ENCODE data around the gene DIDO1.

DIDO1 gene

GRCh38 chr20:62941792-62942191, 15.5 kb upstream of the DIDO1 start:
- H3K4me3 ChIP-seq (ENCODE audit: low read depth, low read length), result no peak overlapping the region
- TF ChIP-seq CTCF (IDR thresholded peaks at IDR 0.05; ENCODE audit: low read depth, low read length, missing control alignments), result no peak
- DNase-seq (ENCODE audit: low read depth), result no peak

DNA sequence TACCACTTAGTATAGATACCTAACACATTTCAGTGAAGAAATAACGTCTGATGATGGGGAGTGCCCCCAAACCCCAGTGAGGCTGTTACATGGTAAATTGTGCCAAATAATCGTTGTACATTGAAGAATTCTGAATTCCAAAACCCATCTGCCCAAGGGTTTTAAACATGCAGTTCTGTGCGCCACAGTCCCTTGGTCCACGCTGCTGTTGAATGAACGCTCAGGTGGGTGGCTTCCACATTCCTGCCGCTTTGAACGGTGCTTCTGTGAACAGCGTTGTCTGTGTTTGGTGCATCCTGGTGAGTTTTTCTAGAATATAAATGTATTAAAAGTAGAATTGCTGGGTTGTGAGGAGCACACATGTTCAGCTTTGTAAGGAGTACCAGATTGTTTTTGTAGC, 14.6 kb upstream of the DIDO1 start:
- H3K4me3 ChIP-seq (ENCODE audit: low read depth, low read length), result no peak overlapping the region
- no peak for TF ChIP-seq CTCF (IDR thresholded peaks at IDR 0.05; ENCODE audit: low read depth, low read length, missing control alignments)
- no peak for DNase-seq (ENCODE audit: low read depth)

- TF ChIP-seq CTCF (IDR thresholded peaks at IDR 0.05; ENCODE audit: low read depth, low read length, missing control alignments), result no peak
- H3K4me3 ChIP-seq (ENCODE audit: low read depth, low read length), result peak within 1 kb of the TSS; percentile 92
- DNase-seq (ENCODE audit: low read depth), result no peak
Observed at GRCh38 chr20:62938105-62938888, 12.0 kb upstream of the DIDO1 start, which contains the start of gene GID8. TSS of gene GID8 (plus strand) at chr20:62938147. CDS start at chr20:62941503, 3,356 bp downstream.

- peak; percentile 89 for DNase-seq (ENCODE audit: low read depth)
- TF ChIP-seq CTCF (IDR thresholded peaks at IDR 0.05; ENCODE audit: low read depth, low read length, missing control alignments), result no peak
- H3K4me3 ChIP-seq (ENCODE audit: low read depth, low read length), result peak overlapping the region; percentile 92
Observed at GRCh38 chr20:62937268-62938104, 11.2 kb upstream of the DIDO1 start.

DNA sequence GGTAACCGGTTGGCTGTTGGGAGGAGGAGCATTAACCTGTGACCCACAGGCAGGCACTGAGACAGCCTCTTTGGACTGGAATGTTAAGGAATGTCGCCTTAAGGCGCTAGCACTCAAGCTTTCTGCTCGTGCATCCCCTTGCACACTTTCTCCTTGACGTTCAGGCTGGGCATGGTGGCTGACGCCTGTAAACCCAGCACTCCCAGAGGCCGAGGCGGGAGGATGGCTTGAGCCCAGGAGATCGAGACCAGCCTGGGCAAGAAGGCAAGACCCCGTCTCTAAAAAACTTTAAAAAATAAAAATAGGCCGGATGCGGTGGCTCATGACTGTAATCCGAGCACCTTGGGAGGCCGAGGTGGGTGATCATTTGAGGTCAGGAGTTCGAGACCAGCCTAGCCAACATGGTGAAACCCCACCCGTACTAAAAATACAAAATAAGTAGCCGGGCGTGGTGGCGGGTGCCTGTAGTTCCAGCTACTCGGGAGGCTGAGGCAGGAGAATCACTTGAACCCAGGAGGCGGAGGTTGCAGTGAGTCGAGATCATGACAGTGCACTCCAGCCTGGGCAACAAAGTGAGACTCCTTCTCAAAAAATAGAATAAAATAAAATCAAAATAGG, 9.8 kb upstream of the DIDO1 start:
- no peak for DNase-seq (ENCODE audit: low read depth)
- H3K4me3 ChIP-seq (ENCODE audit: low read depth, low read length), result peak overlapping the region; percentile 92; the same call in 1 of the 2 replicates
- TF ChIP-seq CTCF (IDR thresholded peaks at IDR 0.05; ENCODE audit: low read depth, low read length, missing control alignments), result no peak

GRCh38 chr20:62935204-62935967, 9.1 kb upstream of the DIDO1 start:
- H3K4me3 ChIP-seq (ENCODE audit: low read depth, low read length), result no peak overlapping the region
- DNase-seq (ENCODE audit: low read depth), result no peak
- no peak for TF ChIP-seq CTCF (IDR thresholded peaks at IDR 0.05; ENCODE audit: low read depth, low read length, missing control alignments)
